K562 (cell line): Measurements from ENCODE around the gene NR3C1. TPM values are rescaled to one million over a fixed set of nuclear protein-coding genes. Genes with fewer than 3 reads are reported as not detected.
A peak's percentile ranks its signal among the peaks of the same experiment; 100 is the strongest.

ENCODE experiments used
- ATAC-seq: fragments of 200-7000 bp; cut with Tn5 transposase; 3 replicates; pipeline ENCODE4 v1.9.1; 2020; ENCODE audit warnings: moderate library complexity
- BruUV-seq: library from RNA; stranded (reverse); fragments of 400-500 nt; replicated peaks from 2 replicates; lab custom pipeline; 2021; lab: Mats Ljungman, UMichigan
- CTCF ChIA-PET: fragments of 300-600 bp; formaldehyde crosslinking; extraction: SDS; loops from one replicate; lab custom pipeline; 2021; ENCODE audit warnings: low intra/inter-chr PET ratio; lab: Yijun Ruan, JAX
- POLR2A ChIA-PET: fragments of 300-600, 350-650 bp; sonication (Branson Sonifier 250); formaldehyde crosslinking; extraction: SDS; loops from one replicate; lab custom pipeline; 2021; ENCODE audit warnings: antibody characterized with exemption, inconsistent platforms; lab: Yijun Ruan, JAX
- DNase-seq, 4 experiments: peaks; one replicate each; pipeline versions ENCODE4 v3.0.0 to v3.0.0-alpha.2; 2011 to 2018; ENCODE audit warnings: low spot score in 3 of 4, mixed read lengths in 3 of 4; ENCODE audit errors: extremely low read depth in 1 of 4
- FAIRE-seq: peaks from 2 replicates; lab custom pipeline; 2011; peaks lifted over from hg19 to GRCh38; lab: Jason Lieb, UNC
- H2AFZ ChIP-seq: 2 replicates; pipeline ENCODE4 v1.6.0; 2011; ENCODE audit warnings: low read depth, low read length, control low read depth, inconsistent platforms
- H3K27ac ChIP-seq: fragments of 200-600 bp; 3 replicates; pipeline ENCODE4 v1.8.0; 2011; ENCODE audit warnings: low read depth, mild to moderate bottlenecking, control low read depth, inconsistent platforms, low read length, moderate library complexity, mixed read lengths; ENCODE audit errors: extremely low read depth
- H3K27me3 ChIP-seq, 2 experiments: fragments of 300-600 bp in 1 of 2; 2 replicates in 1 of 2; 3 replicates in 1 of 2; pipeline versions ENCODE4 v1.6.0 to v1.8.0; 2011; ENCODE audit warnings: inconsistent platforms in 2 of 2, low read length in 2 of 2, mild to moderate bottlenecking in 1 of 2, mixed read lengths in 1 of 2, moderate library complexity in 1 of 2; ENCODE audit not compliant: control insufficient read depth in 2 of 2, insufficient read depth in 2 of 2
- H3K36me3 ChIP-seq: fragments of 300-600 bp; 3 replicates; pipeline ENCODE4 v1.8.0; 2011; ENCODE audit warnings: mild to moderate bottlenecking, low read length, inconsistent platforms; ENCODE audit not compliant: control insufficient read depth, insufficient read depth
- H3K4me1 ChIP-seq, 2 experiments: fragments of 200-600 bp in 1 of 2; replicated peaks in 1 of 2; 2 replicates in 1 of 2; 3 replicates in 1 of 2; pipeline versions ENCODE4 v1.5.1 to v1.8.0; 2011; ENCODE audit warnings: inconsistent platforms in 2 of 2, low read length in 2 of 2, mild to moderate bottlenecking in 1 of 2, mixed read lengths in 1 of 2, moderate library complexity in 1 of 2; ENCODE audit not compliant: control insufficient read depth in 2 of 2, insufficient read depth in 2 of 2
- H3K4me2 ChIP-seq: 2 replicates; pipeline ENCODE4 v1.6.1; 2011; ENCODE audit warnings: low read length, control low read depth, inconsistent platforms, mixed read lengths; ENCODE audit not compliant: insufficient read depth
- H3K4me3 ChIP-seq: fragments of 200-600 bp; sonication (generic), shearing (Covaris generic); 2 replicates; pipeline ENCODE4 v1.5.1; 2016; ENCODE audit warnings: control low read depth, inconsistent platforms
- H3K79me2 ChIP-seq: fragments of 200-600 bp; 3 replicates; pipeline ENCODE4 v1.8.0; 2011; ENCODE audit warnings: low read length, inconsistent platforms; ENCODE audit not compliant: control insufficient read depth, insufficient read depth
- H3K9ac ChIP-seq, 2 experiments: 2 replicates each; pipeline versions ENCODE4 v1.6.0 to v1.6.1; 2011; ENCODE audit warnings: low read depth in 2 of 2, low read length in 2 of 2, control low read depth in 1 of 2, inconsistent platforms in 1 of 2, mild to moderate bottlenecking in 1 of 2, mixed read lengths in 1 of 2; ENCODE audit not compliant: insufficient read depth in 1 of 2
- H3K9me1 ChIP-seq: one replicate; pipeline ENCODE4 v1.6.0; 2011; ENCODE audit warnings: inconsistent platforms, mild to moderate bottlenecking, low read length, moderate library complexity; ENCODE audit not compliant: control insufficient read depth, insufficient read depth
- H3K9me3 ChIP-seq: replicated peaks from 2 replicates; pipeline ENCODE4 v1.5.1; 2011; ENCODE audit warnings: low read depth, low read length, inconsistent platforms; ENCODE audit not compliant: control insufficient read depth, insufficient read depth
- H4K20me1 ChIP-seq: replicated peaks from 2 replicates; pipeline ENCODE4 v1.6.1; 2011; ENCODE audit warnings: low read length, inconsistent platforms, mixed read lengths; ENCODE audit not compliant: control insufficient read depth, insufficient read depth
- CHD1 ChIP-seq: fragments of 200-600 bp; sonication (generic); IDR thresholded peaks from one replicate; pipeline ENCODE4 v1.6.1; 2012; ENCODE audit warnings: mild to moderate bottlenecking, moderate library complexity, low read length, inconsistent platforms
- FOSL1 ChIP-seq: fragments of 200-800 bp; sonication (Bioruptor generic); conservative IDR thresholded peaks from 2 replicates; pipeline ENCODE4 v1.6.1; 2016; ENCODE audit warnings: missing genetic modification characterization, missing compliant biosample characterization
- SAP30 ChIP-seq: fragments of 200-600 bp; sonication (generic); IDR thresholded peaks from 2 replicates; pipeline ENCODE4 v1.6.1; 2012; ENCODE audit warnings: borderline replicate concordance, low read depth, mild to moderate bottlenecking, moderate library complexity, low read length, control low read depth, inconsistent platforms; ENCODE audit not compliant: insufficient read depth, poor library complexity, severe bottlenecking
- WGBS: fragments of 100-300 bp; shearing (Covaris generic); methylation state at CpG from one replicate; pipeline ENCODE4 v1.1.6; 2016; ENCODE audit warnings: low coverage, mixed read lengths; ENCODE audit not compliant: insufficient coverage; ENCODE audit errors: missing lambda C conversion rate; 5-methylcytosine and 5-hydroxymethylcytosine counted together
- in situ Hi-C: fragments of 300-500 bp; cut with MboI; formaldehyde crosslinking; loops from 4 replicates; pipeline ENCODE4 v1.15.0; 2018; ENCODE audit warnings: inconsistent platforms, mixed read lengths
- intact Hi-C: fragments of 100-400 bp; cut with micrococcal nuclease; formaldehyde crosslinking; loops from 2 replicates; pipeline ENCODE4 v1.14.2; 2022
- polyA plus RNA-seq, 8 experiments: library from polyadenylated mRNA; depleted of rRNA in 4 of 8; stranded (reverse) in 5 of 8; unstranded in 3 of 8; fragments of >200 nt; fragmentation: Nextera tagmentation in 2 of 8; fragmentation: Illumina TruSeq in 1 of 8; extraction: Ambion mirVana in 2 of 8; extraction: Trizol in 1 of 8; gene quantifications; 2 replicates each; pipeline versions ENCODE4 v1.2.1 to v1.2.3, GENCODE V29; 2011 to 2014; ENCODE audit warnings: inconsistent platforms in 1 of 8, missing spikeins in 1 of 8
- total RNA-seq, 7 experiments: library from RNA; depleted of rRNA in 6 of 7; stranded (reverse); fragments of >200 nt in 6 of 7; fragmentation: Illumina TruSeq in 2 of 7; extraction: Trizol in 2 of 7; gene quantifications; 2 replicates each; pipeline versions ENCODE4 v1.2.1 to v1.2.3, GENCODE V29; 2011 to 2021; ENCODE audit warnings: low replicate concordance in 1 of 7
- TF ChIP-seq, protein P1 (sequence below), 2 experiments: fragments of 450-650 bp in 1 of 2; sonication (generic) in 1 of 2; formaldehyde crosslinking in 1 of 2; IDR thresholded peaks in 1 of 2; conservative IDR thresholded peaks in 1 of 2; 2 replicates each; pipeline versions ENCODE4 v1.6.1 to v1.8.1; 2016 to 2023; ENCODE audit warnings: mild to moderate bottlenecking in 2 of 2, moderate library complexity in 2 of 2, inconsistent platforms in 1 of 2, missing genetic modification reagents in 1 of 2

NR3C1 gene
- total and polyA plus RNA-seq, 9 of the 15 experiments (the other 6 are each of a cell fraction or from before 2014, with no cell fraction given): 8.2 to 36.0 (median 15.0) TPM

DNA sequence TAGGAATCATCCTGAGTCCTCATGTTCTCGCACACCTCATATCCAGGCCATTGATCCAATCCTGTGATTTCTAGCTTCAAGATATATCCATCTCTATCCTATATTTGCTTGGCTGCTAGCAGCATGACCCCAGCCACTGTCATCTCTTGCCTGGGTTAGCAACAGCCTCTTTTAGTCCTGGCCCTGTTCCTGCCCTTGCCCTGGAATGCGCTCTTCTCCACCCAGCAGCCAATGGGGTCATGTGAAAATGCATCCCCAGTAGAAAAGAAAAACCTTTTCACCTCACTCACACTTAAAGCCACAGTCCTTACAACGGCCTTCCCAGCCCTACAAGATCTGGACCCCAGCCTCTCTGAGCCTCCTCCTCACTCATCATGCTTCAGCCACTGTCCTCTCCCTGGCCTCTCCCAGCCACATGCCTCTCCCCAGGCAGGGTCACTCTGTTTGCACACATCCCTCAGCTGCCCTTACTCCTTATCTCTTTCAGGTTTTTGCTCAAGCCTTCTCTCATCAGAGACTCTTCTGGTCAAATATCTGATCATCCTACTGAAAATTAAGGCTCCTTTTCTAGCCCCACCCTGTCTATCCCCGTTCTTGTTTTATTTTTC is 34.3 kb upstream of the NR3C1 start (continued):
- TF ChIP-seq, protein P1, sequence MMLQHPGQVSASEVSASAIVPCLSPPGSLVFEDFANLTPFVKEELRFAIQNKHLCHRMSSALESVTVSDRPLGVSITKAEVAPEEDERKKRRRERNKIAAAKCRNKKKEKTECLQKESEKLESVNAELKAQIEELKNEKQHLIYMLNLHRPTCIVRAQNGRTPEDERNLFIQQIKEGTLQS (IDR thresholded peaks at IDR 0.05): no peak
- TF ChIP-seq, protein P1 (CRISPR knock-in tag; conservative IDR thresholded peaks at IDR 0.05): no peak
- TF ChIP-seq SAP30: no peak

DNA sequence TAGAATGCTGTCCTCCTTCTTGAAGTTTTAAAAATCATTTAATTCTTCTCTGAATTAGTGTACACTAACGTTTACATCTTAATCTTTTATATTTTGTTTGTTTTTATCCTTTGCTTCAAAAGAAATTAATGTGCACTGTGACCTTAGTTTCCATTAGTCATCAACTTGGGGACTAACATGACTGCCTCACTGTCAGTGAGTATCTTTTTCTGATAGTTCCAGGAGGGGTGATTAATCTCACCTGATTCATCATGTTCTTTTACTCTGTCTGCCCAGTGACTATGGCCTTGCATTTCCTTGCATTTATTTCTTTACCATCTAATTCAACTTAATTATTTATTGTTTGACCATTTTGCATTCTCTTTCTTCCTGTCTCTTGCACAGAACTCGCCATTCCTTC is 33.4 kb upstream of the NR3C1 start:
- Histone ChIP-seq H3K79me2 (no peaks in the 10 kb centered on the region), H3K36me3 (no peaks in the 10 kb centered on the region), H2AFZ (no peak overlapping the region), H3K4me2 (no peak overlapping the region), H3K27me3 (peaks cover 2 to 11% of the 10 kb centered on the region in 2 experiments; a peak in 3 of 5 replicates), H3K4me1 (no peaks in the 10 kb centered on the region; a peak in 1 of 5 replicates), H3K4me3 (no peak overlapping the region), H3K9me1 (no peaks in the 10 kb centered on the region), H4K20me1 (no peaks in the 10 kb centered on the region), H3K27ac (no peak overlapping the region), H3K9me3 (no peaks in the 10 kb centered on the region), H3K9ac (no peak overlapping the region)
- ATAC-seq (no peak), DNase-seq (no peak), FAIRE-seq (no peak)
- intact Hi-C loops (no loop called here), in situ Hi-C loops (no loop called here)
- CTCF ChIA-PET: no interaction called here
- 3% methylated on average over 2 of the region's 2 CpGs for WGBS
- BruUV-seq: no TSS peak
- POLR2A ChIA-PET: no interaction called here
- TF ChIP-seq FOSL1 (0 out of 2 replicates have a peak, but pooled peaks have one; percentile 31), CHD1 (no peak)
